ENCODE measurements around the gene PTPN21.

GRCh38 chr14:88500611-88501010, 54.2 kb downstream of the PTPN21 start:
- TF ChIP-seq CTCF (IDR thresholded peaks at IDR 0.05; ENCODE audit: low read depth, low read length, missing input control): no peak
- no peak for TF ChIP-seq TAF1 (conservative IDR thresholded peaks at IDR 0.05)
- no peak for TF ChIP-seq SP1 (IDR thresholded peaks at IDR 0.05)
- no peak for TF ChIP-seq EGR1 (IDR thresholded peaks at IDR 0.05; ENCODE audit: low read depth in 2 of 2)
- TF ChIP-seq REST (IDR thresholded peaks at IDR 0.05): no peak
- no peak for TF ChIP-seq NR2F2 (IDR thresholded peaks at IDR 0.05)
- TF ChIP-seq MAX (IDR thresholded peaks at IDR 0.05): no peak
